Measurements from ENCODE around the gene PTPRM. TPM values are rescaled to one million over a fixed set of nuclear protein-coding genes. Genes with fewer than 3 reads are reported as not detected.

Gene PTPRM
- total RNA-seq, 1 experiment from 2014 or later, result 6.2 TPM

DNA sequence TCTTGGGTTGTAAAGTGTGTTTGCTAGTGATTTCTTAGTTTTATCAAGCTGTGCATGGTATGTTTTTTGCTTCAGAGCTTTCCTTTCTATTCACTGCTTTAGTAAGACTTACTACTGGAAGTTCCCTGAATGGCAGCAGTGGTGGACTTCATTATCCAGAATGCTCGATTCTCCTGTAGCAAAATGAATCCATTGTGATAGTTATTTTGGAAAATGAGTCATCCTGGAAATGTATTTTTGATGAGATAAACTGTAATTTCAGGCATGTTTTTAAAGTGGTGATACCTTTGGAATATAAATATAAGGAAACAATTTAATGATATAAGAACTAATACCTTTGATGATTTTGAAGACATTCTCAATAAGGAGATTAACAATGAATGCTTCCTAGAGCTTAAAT lies 387.1 kb downstream of the PTPRM start:
- Histone ChIP-seq H3K23me2 (ENCODE audit: insufficient read length, low read depth, low read length, poor library complexity, severe bottlenecking) (no peaks in the 10 kb centered on the region), H3K79me1 (ENCODE audit: insufficient read depth, low read depth, low read length, poor library complexity, severe bottlenecking) (no peaks in the 10 kb centered on the region), H4K91ac (ENCODE audit: insufficient read length, low read depth, low read length) (no peak overlapping the region), H4K20me1 (ENCODE audit: control insufficient read depth, insufficient read depth, insufficient read length) (no peaks in the 10 kb centered on the region), H4K8ac (replicated peaks; ENCODE audit: insufficient read length, low read depth, low read length) (no peak overlapping the region), H2BK120ac (ENCODE audit: low read depth, low read length, poor library complexity, severe bottlenecking) (no peak overlapping the region), H2BK12ac (ENCODE audit: insufficient read length, low read depth, low read length) (no peak overlapping the region), H3K4ac (ENCODE audit: low read depth, low read length) (no peak overlapping the region), H3K14ac (ENCODE audit: insufficient read depth, low read length) (no peak overlapping the region), H3K4me1 (ENCODE audit: insufficient read depth, low read length) (peaks cover 5% of the 10 kb centered on the region), H2AFZ (ENCODE audit: low read length) (no peak overlapping the region), H3K9me3 (ENCODE audit: control insufficient read depth, low read depth, low read length) (no peaks in the 10 kb centered on the region), H3K18ac (ENCODE audit: insufficient read length, low read depth, low read length) (no peak overlapping the region), H3K23ac (ENCODE audit: insufficient read length, low read depth, low read length) (no peak overlapping the region), H2AK5ac (ENCODE audit: insufficient read length, low read length) (no peak overlapping the region), H3K4me2 (ENCODE audit: insufficient read depth, insufficient read length, low read length) (no peak overlapping the region), H3K27me3 (ENCODE audit: insufficient read depth, low read length) (no peaks in the 10 kb centered on the region), H4K5ac (ENCODE audit: insufficient read length, low read depth, low read length) (no peak overlapping the region), H3K9ac (ENCODE audit: extremely low read depth, insufficient read length, low read length) (no peak overlapping the region), H2BK15ac (ENCODE audit: low read depth, low read length) (no peak overlapping the region), H3K79me2 (ENCODE audit: insufficient read depth, low read length) (no peaks in the 10 kb centered on the region), H2BK20ac (ENCODE audit: low read depth, low read length, poor library complexity, severe bottlenecking) (no peak overlapping the region), H3K27ac (ENCODE audit: insufficient read length, low read depth, low read length) (no peak overlapping the region), H3K56ac (ENCODE audit: insufficient read length, low read depth, low read length) (no peak overlapping the region), H3T11ph (ENCODE audit: low read length) (no peak overlapping the region), H2BK5ac (ENCODE audit: insufficient read length, low read length) (no peak overlapping the region)
- WGBS (ENCODE audit: extremely low coverage, insufficient read length, low lambda C conversion rate), result no CpG with 5 or more reads among the region's 1 CpG
- Mint-ChIP-seq H3K36me3 (ENCODE audit: insufficient read depth in 1 of 3, low read depth in 3 of 3) (no peaks in the 10 kb centered on the region; a peak in 1 of 7 replicates), H3K27me3 (ENCODE audit: low read depth) (no peaks in the 10 kb centered on the region), H3K27ac (no peak overlapping the region), H3K9me3 (no peaks in the 10 kb centered on the region), H3K4me3 (no peak overlapping the region), H3K4me1 (peaks cover 5 to 7% of the 10 kb centered on the region in 2 experiments; a peak in 3 of 4 replicates)
- TF ChIP-seq, protein P1, sequence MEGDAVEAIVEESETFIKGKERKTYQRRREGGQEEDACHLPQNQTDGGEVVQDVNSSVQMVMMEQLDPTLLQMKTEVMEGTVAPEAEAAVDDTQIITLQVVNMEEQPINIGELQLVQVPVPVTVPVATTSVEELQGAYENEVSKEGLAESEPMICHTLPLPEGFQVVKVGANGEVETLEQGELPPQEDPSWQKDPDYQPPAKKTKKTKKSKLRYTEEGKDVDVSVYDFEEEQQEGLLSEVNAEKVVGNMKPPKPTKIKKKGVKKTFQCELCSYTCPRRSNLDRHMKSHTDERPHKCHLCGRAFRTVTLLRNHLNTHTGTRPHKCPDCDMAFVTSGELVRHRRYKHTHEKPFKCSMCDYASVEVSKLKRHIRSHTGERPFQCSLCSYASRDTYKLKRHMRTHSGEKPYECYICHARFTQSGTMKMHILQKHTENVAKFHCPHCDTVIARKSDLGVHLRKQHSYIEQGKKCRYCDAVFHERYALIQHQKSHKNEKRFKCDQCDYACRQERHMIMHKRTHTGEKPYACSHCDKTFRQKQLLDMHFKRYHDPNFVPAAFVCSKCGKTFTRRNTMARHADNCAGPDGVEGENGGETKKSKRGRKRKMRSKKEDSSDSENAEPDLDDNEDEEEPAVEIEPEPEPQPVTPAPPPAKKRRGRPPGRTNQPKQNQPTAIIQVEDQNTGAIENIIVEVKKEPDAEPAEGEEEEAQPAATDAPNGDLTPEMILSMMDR (conservative IDR thresholded peaks at IDR 0.05), result no peak
- DNase-seq, result no peak
